Activated CD4-positive, alpha-beta T cell treated with anti-CD3 and anti-CD28 coated beads, Interleukin-2, amount 50 U/mL, for 4 hours (primary cell): ENCODE results near the gene UNC13C.
"Not testable (repeated sequence)": the region's sequence is repeated elsewhere in the genome, so short reads cannot be mapped to it uniquely, and the experiment has no call there.

ENCODE experiments used
- DNase-seq, 2 experiments: peaks; one replicate each; pipeline ENCODE4 v3.0.0-alpha.2; 2020

UNC13C gene

DNA sequence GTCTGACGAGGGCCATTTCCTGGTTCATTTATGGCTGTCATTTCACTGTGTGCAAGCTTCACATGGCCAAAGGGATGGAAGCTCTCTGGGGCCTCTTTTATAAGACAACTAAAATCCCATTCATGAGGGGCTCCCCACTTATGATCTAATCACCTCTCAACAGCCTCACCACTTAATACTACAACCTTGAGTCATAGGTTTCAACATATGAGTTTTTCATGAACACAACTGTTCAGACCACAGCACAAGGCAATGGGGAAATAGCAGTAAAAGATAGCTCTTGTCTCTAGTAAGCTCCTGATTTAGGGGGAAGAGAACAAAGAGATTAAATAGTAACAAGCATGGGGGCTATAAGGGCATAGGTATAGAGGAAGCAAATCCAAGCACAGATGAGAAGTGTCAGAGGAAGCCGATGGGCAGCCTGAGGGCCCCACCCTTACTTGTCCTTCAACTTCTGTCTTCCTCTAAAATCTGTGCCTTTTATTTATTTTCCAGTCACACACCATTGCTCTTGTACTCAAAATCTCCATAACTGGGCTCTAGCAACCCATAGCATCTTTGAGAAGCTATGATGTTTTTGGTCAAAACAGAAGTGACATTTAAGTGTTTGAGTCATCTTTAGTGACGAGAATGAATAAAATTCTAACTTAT, 329.1 kb downstream of the UNC13C start:
- DNase-seq = no peak

DNA sequence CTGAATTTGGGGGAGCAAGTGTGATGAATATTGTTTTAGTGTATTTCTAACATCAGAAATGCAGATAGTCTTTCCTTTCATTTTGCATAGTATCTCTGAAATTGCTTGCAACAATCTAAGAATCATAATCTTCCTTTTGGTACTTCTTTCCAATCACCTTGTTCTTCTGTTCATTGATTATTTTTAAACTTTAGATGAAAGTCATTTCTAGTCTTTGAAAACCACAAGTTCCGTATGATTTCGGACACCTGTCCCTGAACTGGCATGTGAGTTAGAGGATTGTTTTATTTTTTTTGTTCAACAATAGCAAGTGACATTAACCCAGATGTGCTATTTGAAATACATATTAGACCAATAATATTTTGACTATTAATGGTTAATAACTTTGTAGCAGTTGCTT, 329.7 kb downstream of the UNC13C start:
- DNase-seq = no peak

DNA sequence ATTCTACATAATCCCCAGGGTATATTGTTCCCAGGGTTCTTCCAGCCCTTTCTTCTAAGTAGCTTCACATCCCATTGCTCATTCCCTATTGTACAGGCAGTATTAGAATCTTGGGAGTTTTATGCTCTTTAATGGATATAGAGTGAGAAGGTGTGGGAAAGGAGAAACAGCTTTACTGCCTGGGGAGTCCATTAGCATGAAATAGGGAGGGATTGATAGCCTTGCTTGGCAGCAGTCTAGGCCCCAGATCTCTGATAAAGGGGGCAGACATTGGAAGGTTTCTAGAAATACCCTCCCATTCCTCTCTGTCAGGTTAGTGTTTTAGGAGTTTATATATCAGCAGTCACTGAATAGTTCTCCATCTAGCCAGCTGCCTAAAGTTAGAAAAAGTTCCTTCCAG, 334.3 kb downstream of the UNC13C start:
- DNase-seq = no peak

DNA sequence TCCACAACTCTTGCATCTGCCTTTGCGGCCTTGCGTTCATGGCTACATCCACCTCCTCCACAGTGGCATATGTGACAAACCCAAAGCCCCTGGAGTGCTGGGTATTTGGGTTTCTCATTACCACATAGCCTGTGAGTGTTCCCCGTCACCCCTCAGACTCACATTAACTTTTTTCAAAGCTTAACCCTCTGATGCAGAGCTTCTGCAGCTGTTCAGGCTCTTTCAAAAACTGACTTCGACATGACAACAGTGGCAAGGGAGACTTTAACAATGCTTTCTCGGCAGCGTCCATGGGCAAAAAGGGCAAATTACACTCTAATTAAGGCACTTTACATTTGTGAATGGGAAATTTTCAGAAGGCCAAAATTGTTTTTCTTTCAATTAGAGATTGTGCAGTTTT, 343.2 kb downstream of the UNC13C start:
- DNase-seq = no peak

DNA sequence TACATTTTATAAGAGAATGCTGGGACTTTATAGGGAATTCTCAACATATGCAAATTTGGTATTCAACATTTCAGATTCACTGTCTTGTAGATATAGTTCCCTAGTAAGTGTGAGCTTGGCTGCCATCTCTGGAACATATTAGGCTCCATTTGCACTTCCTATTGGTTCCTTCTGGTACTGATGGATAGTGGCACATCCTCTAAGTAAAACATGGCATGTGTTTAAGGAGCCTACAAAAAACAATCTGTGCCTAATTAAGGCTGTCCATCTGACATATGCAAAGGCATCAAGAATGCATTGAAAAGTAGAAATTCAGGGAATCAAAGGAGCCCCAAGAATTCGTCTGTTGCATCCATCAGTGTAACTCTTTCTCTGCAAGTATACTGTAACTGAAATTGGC, 344.1 kb downstream of the UNC13C start:
- DNase-seq = no peak

DNA sequence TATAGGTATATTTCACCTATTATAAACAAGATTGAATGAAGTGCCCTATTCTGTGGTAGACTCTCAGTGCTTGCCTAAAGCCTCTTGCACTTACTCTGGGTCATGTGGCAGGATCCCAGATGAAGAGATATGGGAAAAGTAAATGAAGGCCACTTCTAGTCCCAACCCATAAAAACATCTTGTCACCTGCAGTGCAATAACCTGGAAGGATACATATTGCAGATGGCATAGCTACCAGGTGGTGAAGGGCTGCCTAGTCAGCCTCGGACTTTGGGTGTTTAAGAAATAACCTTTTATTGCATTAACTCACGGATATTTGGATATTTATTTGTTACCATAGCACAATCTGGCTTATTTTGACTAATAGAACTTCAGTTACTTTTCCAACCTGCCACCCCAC, 367.1 kb downstream of the UNC13C start:
- DNase-seq = no peak

DNA sequence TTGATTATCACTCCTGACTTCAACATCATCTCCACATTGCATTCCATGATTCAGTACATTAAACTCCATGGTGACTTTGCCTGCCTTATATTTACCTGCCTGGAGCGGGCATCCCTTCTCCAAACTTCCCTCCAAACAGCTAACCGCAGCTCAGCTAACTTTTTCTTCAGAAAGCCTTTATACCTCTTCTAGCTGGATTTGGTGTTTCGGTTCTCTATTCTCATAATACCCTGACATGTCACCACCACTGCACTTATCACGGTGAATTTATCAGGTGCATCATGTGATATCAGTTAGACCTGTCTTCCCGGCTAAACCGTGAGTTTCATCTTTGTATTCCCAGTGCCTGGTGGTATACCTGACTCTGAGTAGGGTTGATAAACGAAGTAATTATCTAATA, 367.6 kb downstream of the UNC13C start:
- DNase-seq = no peak

DNA sequence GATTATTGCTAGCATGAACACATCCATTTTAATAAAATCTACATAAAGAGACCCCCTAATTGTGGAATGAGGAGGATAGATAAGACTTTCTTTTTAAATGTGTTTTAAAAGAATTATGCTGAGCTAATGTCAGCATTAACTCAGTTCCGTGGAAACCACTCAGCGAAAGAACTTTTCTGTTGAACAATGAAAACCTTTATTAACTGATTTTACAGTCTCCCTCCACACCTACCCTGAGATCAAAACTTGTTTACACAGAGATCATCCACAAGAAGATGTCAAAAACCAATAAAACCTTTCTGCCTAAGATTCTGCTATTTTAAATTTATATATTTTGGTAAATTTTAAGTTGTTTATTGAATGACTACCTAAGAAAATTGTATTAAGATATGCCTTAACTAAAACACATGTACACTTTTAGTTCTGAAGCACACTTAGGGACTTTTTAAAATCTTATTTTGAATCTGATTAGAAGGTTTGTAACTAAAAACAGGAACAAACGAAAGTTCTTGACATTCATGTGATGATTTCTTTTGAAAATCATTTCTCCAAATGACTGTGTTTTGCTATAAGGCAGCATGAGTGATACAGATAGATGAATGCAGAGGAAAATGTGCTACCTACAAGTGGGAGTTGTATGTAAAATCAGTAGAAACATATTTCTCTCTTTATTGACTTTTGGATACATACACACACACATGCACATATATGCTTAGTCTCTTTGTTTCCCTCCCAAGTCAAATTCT, 369.0 kb downstream of the UNC13C start:
- no peak for DNase-seq

DNA sequence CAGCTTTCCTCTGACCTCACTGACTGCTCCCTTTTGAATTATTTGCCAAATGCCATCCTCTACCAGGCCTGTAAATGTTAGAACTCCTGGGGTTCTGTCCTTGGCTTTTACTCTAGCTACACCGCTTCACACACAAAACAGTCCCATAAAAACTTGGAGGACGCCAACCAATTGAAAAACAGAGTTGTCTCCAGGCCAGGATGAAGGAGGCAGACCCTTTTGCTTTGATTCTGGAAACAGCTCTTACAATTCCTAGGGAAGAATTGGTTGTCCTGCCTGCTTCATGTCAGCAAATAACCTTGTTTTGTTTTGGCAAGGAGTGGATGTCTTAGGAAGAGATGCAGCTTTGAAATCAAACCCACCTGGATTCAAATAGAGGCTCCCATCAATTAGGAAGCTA, 375.5 kb downstream of the UNC13C start:
- DNase-seq = no peak

DNA sequence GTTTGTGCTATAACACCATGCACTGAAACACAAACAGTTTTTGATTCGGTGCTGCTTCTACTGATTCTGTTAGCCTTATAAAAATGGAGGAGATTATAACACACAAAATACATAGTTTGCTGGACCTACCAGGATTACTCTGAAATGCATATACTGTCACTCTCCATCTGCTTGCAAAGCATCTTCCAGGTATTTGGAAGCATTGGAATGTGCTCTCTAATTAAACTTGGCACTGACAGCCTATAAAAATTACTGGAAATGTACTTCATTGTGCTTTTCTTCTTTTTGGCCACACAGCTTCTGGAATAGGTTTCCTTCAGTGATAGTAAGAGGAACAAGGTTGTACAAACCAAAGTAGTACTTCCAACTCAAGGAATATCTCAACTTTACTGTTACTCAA, 376.1 kb downstream of the UNC13C start:
- no peak for DNase-seq

DNA sequence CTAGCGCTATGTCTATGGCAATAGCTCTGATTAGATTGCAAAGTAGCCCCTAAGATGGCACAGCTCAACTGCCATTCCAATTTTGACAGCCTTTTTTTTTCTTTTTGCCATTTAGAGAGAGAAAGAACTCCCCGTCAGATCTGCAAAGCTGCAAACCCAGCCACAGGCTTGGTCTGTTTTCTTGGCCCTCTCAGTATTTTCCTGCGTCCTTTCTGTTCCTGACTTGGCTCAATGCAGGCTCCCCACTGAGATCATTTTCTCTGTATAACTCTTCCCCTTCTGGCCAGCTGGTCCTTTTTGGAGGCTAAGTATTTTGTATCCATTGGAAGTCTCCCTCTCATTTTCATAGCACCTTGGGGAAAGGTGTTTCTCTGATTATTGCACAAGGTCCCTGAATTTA, 386.7 kb downstream of the UNC13C start:
- DNase-seq = no peak

DNA sequence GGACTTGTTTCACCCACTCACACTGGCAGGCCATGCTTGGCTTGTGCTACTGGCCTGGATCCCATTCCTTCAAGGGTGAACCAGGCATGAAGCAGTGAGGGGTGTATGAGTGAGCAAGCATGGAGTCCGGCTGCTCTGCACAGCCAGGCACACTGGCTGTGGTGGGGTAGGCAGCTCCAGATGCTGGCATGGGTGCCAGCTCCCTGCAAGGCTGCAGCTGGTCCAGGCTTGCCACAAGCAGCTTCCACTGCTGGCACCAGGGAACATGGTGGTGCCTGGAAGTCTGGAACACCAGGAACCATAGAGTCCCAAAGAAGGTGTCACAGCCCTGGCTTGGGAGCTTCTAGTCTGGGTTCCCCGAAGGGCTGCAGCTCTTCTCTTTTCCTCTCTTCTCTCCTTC, 395.1 kb downstream of the UNC13C start:
- no peak for DNase-seq

DNA sequence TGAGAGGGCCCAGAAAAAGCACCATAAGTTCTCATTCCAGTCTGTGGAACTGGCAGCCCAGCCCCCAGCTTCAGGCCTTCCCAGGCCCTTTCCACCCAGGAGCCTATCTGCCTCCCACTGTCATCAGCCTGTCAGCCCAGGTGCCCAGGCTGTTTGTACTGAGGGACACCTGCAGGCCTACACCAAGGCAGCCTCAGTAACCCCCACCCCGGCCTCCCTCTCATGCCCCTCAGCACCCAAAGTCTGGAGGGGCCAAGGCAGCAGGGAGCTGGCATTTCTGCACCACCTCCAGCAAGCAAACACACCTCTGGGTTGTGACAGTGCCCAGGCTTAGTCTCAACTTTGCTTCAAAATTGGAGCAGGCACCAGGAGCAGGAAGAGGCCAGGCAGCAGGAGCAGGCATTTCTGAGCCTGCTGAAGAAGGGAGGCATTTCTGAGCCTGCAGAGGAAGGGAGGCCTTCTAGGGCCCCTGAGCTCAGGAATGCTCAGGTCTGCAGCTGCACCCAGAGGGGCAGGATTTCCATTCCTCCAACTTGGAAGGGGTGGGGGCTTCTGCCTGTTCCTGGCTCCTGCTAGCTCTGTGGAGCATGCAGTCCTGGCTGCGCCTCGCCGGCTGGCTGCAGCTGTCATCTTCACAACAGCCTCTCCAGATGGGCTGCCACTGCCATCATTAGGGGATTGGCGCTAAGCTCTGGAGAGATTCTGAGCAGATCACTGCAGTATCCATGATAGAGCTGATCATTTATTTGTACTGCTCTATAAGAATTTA, 396.1 kb downstream of the UNC13C start:
- DNase-seq = no peak

DNA sequence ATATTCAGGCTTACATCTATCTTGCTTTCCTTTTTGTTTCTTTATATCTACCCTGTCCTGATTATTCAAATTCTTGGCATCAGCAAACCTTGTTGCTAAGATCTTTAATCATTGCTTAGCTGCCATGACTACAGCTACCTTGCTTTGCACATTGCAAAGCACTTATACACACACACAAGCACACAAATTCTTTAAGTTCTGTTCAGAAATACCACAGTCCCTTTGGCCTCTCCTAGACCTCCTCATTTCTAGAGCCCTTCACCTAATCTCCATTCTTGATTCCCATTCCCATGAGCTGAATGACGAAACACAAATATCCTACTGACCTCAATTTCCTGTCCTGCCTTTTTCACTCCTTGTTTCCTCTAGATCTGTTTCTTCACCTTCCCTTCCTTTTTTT, 409.6 kb downstream of the UNC13C start:
- no peak for DNase-seq

DNA sequence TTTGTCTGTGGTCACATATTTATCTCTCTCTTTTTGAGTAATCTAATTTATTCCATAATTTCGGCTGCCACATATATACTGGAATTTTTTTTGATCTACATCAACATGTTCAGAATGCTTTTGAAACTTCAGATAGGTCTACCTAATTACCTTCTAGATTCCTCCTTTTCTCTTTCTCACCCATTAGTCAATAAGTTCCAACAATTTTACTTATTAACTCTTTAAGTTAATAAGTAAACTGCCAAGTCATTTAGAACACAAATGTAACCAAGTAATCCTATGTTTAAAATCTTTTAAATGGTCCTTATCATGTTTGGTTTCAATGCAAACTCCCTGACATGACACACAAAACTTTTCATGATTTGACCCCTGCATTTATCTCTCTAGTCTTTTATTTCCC, 410.5 kb downstream of the UNC13C start:
- no peak for DNase-seq

DNA sequence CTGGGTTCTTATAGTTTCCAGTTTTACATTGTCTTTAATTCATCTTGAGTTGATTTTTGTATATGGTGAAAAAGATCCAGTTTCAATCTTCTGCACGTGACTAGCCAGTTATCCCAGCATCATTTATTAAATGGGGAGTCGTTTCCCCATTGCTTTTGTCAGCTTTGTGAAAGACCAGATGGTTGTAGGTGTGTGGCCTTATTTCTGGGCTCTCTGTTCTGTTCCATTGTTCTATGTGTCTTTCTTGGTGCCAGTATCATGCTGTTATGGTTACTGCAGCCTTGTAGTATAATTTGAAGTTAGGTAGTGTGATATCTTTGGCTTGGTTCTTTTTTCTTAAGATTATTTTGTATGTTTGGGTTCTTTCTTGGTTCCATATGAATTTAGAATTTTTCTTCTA, 432.2 kb downstream of the UNC13C start:
- DNase-seq = no peak

DNA sequence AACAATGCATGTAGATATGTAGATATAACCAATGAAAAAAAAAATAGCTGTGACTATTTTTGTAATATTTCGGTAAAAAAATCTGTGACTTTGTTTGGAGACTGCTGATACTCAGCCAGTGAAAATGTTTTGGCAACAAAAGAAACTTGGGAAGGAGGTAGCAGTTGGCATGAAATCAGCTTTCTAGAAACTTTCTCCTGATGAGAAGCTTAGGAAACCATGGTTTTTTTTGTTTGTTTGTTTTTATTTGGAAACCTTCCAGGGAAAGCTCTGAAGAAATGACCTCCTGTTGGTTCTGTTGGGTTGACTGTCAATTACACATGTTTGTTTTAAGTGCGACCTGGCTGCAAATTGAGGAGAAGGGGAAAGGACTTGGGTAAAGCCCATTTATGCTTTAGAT, 445.9 kb downstream of the UNC13C start:
- no peak for DNase-seq

DNA sequence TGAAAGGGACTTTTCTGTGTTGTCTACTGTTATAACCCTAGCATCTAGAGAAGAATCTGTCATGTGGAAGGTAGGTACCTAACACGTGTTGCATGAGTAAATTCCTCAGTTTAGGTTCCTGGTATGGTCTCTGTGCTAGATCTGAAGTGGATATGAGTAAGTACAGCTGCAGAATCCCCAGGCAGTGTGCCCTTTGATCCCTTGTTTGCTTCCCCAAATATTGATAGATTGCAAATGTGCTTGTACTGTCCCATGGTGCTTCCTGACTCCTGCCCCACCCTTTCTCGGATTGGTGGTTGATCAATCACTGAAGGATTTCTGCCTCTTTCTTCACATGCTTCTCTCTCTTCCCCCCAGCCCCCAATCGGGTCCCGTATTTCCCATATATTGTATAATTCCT, 450.4 kb downstream of the UNC13C start:
- no peak for DNase-seq

DNA sequence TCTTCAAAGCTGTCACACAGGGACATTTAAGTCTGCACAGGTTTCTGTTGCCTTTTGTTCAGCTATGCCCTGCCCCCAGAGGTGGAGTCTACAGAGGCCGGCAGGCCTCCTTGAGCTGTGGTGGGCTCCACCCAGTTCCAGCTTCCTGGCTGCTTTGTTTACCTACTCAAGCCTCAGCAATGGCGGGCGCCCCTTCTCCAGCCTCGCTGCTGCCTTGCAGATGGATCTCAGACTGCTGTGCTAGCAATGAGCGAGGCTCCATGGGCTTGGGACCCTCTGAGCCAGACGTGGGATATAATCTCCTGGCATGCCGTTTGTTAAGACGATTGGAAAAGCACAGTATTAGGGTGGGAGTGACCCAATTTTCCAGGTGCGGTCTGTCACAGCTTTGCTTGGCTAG, 472.0 kb downstream of the UNC13C start:
- not testable (repeated sequence) for DNase-seq

DNA sequence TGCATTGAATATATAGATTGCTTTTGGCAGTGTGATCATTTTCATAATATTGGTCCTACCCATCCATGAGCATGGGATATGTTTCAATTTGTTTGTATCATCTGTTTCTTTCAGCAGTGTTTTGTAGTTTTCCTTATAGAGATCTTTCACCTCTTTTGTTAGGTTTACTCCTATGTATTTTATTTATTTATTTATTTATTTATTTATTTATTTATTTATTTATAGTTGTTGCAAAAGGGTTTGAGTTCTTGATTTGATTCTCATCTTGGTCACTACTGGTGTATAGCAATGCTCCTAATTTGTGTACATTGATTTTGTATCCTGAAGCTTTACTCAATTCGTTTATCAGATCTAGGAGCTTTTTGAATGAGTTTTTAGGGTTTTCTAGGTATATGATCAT, 478.2 kb downstream of the UNC13C start:
- DNase-seq = no peak

DNA sequence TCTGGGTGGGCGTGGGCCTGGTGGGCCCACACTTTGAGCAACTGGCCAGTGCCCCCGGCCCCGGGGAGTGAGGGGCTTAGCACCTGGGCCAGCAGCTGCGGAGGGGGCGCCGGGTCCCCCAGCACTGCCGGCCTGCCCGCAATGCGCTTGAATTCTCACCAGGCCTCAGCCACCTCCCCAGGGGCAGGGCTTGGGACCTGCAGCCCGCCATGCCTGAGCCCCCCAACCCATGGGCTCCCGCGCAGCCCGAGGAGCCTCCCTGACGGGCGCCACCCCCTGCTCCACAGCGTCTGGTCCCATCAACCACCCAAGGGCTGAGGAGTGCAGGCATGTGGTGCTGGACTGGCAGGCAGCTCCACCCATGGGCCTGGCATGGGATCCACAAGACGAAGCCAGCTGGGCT, 484.3 kb downstream of the UNC13C start:
- DNase-seq = no peak

DNA sequence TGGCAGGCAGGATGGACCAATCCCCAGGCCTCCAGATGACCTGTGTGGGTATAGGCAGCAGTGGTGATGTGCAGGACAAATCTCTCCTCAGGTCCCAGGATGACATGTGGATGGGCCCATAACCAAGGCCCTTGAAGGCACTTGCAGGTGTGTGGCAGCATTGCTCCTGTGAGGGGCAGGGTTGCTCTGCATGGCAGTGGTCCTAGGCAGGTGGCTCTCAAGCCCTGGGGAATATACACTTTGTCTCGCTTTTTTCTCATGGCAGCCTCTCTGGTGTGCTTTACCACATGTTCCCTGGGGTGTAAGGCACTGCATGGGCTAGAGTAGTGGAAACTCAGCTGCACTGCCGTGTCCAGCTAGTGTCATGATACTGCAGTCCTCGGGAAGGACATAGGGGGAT, 503.6 kb downstream of the UNC13C start:
- no peak for DNase-seq

DNA sequence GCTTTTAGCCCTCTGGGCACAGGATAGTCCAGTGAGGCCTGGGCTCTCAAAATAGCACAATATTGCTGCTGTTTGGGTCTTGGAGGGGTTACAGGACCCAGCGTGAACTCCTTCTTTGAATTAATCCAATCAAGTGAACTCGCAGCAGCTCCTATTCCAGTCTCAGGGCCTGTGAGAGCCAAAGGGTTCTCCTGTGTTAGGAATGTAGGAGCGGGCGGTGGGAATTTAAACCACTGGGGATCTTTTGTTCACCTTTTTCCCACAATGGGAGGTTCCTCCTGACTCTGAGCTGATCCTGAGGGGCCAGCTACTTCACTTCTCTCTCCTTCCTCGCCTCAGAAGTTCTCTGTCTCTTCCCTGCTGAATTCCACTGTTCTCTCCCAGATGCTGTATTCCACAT, 504.0 kb downstream of the UNC13C start:
- no peak for DNase-seq

DNA sequence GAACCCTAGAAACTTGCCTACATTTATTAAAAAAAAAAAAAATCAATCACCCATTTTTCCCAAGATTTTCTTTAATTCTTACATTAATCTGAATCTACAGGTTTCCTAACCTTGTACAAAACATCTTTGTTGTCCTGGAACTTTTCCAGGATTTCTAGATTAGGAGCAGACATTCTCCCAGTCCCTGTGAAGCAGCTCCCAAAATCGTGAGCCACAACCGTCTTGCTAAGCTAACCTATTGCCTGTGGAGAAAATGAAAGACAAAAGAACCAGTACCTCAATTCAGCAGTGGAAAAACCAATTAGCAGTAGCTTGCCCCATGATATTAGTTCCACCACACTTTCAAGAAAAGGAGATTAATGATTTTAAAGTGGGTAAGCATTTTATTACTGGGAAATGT, 522.1 kb downstream of the UNC13C start:
- no peak for DNase-seq
